Raji (cell line): ENCODE measurements around the gene PIM1.

Experiments used
- POLR2A ChIP-seq: IDR thresholded peaks from 2 replicates; pipeline ENCODE4 v1.6.1; 2011; ENCODE audit warnings: low read depth, low read length, control low read depth; ENCODE audit not compliant: insufficient read depth

The PIM1 gene

GRCh38 chr6:37155394-37156312 is 14.3 kb upstream of the PIM1 start:
- TF ChIP-seq POLR2A: peak; percentile 76

GRCh38 chr6:37158508-37158907 is 11.4 kb upstream of the PIM1 start:
- TF ChIP-seq POLR2A: no peak

GRCh38 chr6:37160922-37161778 is 8.8 kb upstream of the PIM1 start:
- TF ChIP-seq POLR2A: no peak

- TF ChIP-seq POLR2A: no peak
Measured at GRCh38 chr6:37162740-37163139, 7.2 kb upstream of the PIM1 start.

GRCh38 chr6:37168163-37168758 is 1.7 kb upstream of the PIM1 start:
- TF ChIP-seq POLR2A: no peak

- TF ChIP-seq POLR2A: no peak
Measured at GRCh38 chr6:37168811-37169495, 999 bp upstream of the PIM1 start.

GRCh38 chr6:37170273-37171200 is 585 bp downstream of the PIM1 start:
- peak; percentile 64 for TF ChIP-seq POLR2A

- no peak for TF ChIP-seq POLR2A
Measured at GRCh38 chr6:37171201-37171969, 1.4 kb downstream of the PIM1 start.

GRCh38 chr6:37171970-37172812 is 2.2 kb downstream of the PIM1 start:
- TF ChIP-seq POLR2A: peak; percentile 64

- no peak for TF ChIP-seq POLR2A
Measured at GRCh38 chr6:37172912-37173492, 3.0 kb downstream of the PIM1 start.

- TF ChIP-seq POLR2A: no peak
Measured at GRCh38 chr6:37173493-37174195, 3.7 kb downstream of the PIM1 start.
